Measurements from ENCODE around the gene CALN1.

- no peak for TF ChIP-seq CTCF (IDR thresholded peaks at IDR 0.05; ENCODE audit: low read depth, low read length, missing input control)
- TF ChIP-seq RXRA (IDR thresholded peaks at IDR 0.05), result no peak
- TF ChIP-seq MAX (IDR thresholded peaks at IDR 0.05), result no peak
- TF ChIP-seq FOXA2 (IDR thresholded peaks at IDR 0.05), result no peak
These were observed 130.8 kb downstream of the CALN1 start for GRCh38 chr7:72281308-72281707.

All from liver (tissue), 3 donors.